Neuronal stem cell (in vitro differentiated cells): ENCODE data around the gene DBT.

ENCODE experiments used
- DNase-seq: peaks from one replicate; pipeline ENCODE4 v3.0.0-alpha.2; 2013; ENCODE audit warnings: low spot score
- H2AFZ ChIP-seq: one replicate; pipeline ENCODE4 v1.6.1; 2013; ENCODE audit warnings: mild to moderate bottlenecking, low read length, inconsistent platforms
- H2AK5ac ChIP-seq: 2 replicates; pipeline ENCODE4 v1.6.1; 2013; ENCODE audit warnings: low read depth, mild to moderate bottlenecking, inconsistent platforms, low read length, moderate library complexity, mixed read lengths
- H2BK120ac ChIP-seq: 2 replicates; pipeline ENCODE4 v1.6.1; 2013; ENCODE audit warnings: low read depth, mild to moderate bottlenecking, inconsistent platforms, low read length, moderate library complexity, mixed read lengths
- H2BK12ac ChIP-seq: one replicate; pipeline ENCODE4 v1.6.1; 2013; ENCODE audit warnings: low read length, inconsistent platforms
- H2BK15ac ChIP-seq: 2 replicates; pipeline ENCODE4 v1.6.1; 2013; ENCODE audit warnings: mild to moderate bottlenecking, low read length, inconsistent platforms, mixed read lengths
- H2BK5ac ChIP-seq: one replicate; pipeline ENCODE4 v1.6.1; 2013; ENCODE audit warnings: inconsistent platforms, mild to moderate bottlenecking, low read length, moderate library complexity
- H3K14ac ChIP-seq: one replicate; pipeline ENCODE4 v1.6.1; 2013; ENCODE audit warnings: low read length, inconsistent platforms
- H3K18ac ChIP-seq: 2 replicates; pipeline ENCODE4 v1.6.1; 2013; ENCODE audit warnings: low read length, inconsistent platforms
- H3K23ac ChIP-seq: 2 replicates; pipeline ENCODE4 v1.6.1; 2013; ENCODE audit warnings: low read depth, mild to moderate bottlenecking, mixed read lengths, low read length, inconsistent platforms; ENCODE audit not compliant: poor library complexity
- H3K27ac ChIP-seq: replicated peaks from 3 replicates; pipeline ENCODE4 v1.5.1; 2013; ENCODE audit warnings: low read length, inconsistent platforms
- H3K27me3 ChIP-seq, 3 experiments: 2 replicates each; pipeline ENCODE4 v1.6.1; 2013; ENCODE audit warnings: low read length in 3 of 3, mild to moderate bottlenecking in 2 of 3, inconsistent platforms in 1 of 3, low read depth in 1 of 3, mixed read lengths in 1 of 3, moderate library complexity in 1 of 3; ENCODE audit not compliant: control insufficient read depth in 3 of 3, insufficient read depth in 3 of 3
- H3K36me3 ChIP-seq, 2 donors: replicated peaks in 1 of 2; 2 replicates each; pipeline ENCODE4 v1.6.1; 2013; ENCODE audit warnings: low read length in 2 of 2; ENCODE audit not compliant: control insufficient read depth in 2 of 2, insufficient read depth in 2 of 2
- H3K4ac ChIP-seq: 2 replicates; pipeline ENCODE4 v1.6.1; 2013; ENCODE audit warnings: inconsistent platforms, mild to moderate bottlenecking, low read length, moderate library complexity
- H3K4me1 ChIP-seq, 2 donors: 1 replicate in 1 of 2; 2 replicates in 1 of 2; pipeline ENCODE4 v1.6.1; 2013; ENCODE audit warnings: low read length in 2 of 2, low read depth in 1 of 2; ENCODE audit not compliant: control insufficient read depth in 2 of 2, insufficient read depth in 1 of 2
- H3K4me2 ChIP-seq: one replicate; pipeline ENCODE4 v1.6.1; 2013; ENCODE audit warnings: mild to moderate bottlenecking, low read length, inconsistent platforms; ENCODE audit not compliant: insufficient read depth, poor library complexity, severe bottlenecking
- H3K4me3 ChIP-seq, 2 donors: 2 replicates each; pipeline ENCODE4 v1.5.1; 2013; ENCODE audit warnings: low read length in 2 of 2, mild to moderate bottlenecking in 2 of 2, inconsistent platforms in 1 of 2, moderate library complexity in 1 of 2
- H3K79me1 ChIP-seq: one replicate; pipeline ENCODE4 v1.6.1; 2013; ENCODE audit warnings: low read depth, mild to moderate bottlenecking, inconsistent platforms, low read length, moderate library complexity
- H3K9ac ChIP-seq: one replicate; pipeline ENCODE4 v1.6.1; 2013; ENCODE audit warnings: mild to moderate bottlenecking, low read depth, low read length, inconsistent platforms; ENCODE audit not compliant: poor library complexity
- H3K9me3 ChIP-seq, 2 donors: replicated peaks in 1 of 2; 2 replicates each; pipeline versions ENCODE3 to v1.6.1; 2013; ENCODE audit warnings: low read length in 2 of 2, mild to moderate bottlenecking in 2 of 2, inconsistent platforms in 1 of 2, low read depth in 1 of 2, mixed read lengths in 1 of 2, moderate library complexity in 1 of 2; ENCODE audit not compliant: control insufficient read depth in 2 of 2, insufficient read depth in 1 of 2
- H4K8ac ChIP-seq: one replicate; pipeline ENCODE4 v1.6.1; 2013; ENCODE audit warnings: low read depth, mild to moderate bottlenecking, inconsistent platforms, low read length, moderate library complexity
- H4K91ac ChIP-seq: one replicate; pipeline ENCODE4 v1.6.1; 2013; ENCODE audit warnings: low read length, low read depth, mild to moderate bottlenecking, inconsistent platforms; ENCODE audit not compliant: poor library complexity
- WGBS, 2 donors: extraction: QIAGEN DNeasy Blood & Tissue Kit; methylation state at CpG; one replicate each; pipeline ENCODE4 v1.1.7; 2013; ENCODE audit warnings: missing lambda C conversion rate in 2 of 2, mixed read lengths in 1 of 2; ENCODE audit not compliant: insufficient read length in 2 of 2, insufficient replicate concordance in 1 of 2; ENCODE audit errors: extremely low coverage in 2 of 2; 5-methylcytosine and 5-hydroxymethylcytosine counted together

DBT gene

GRCh38 chr1:100162881-100163280, 86.8 kb downstream of the DBT start:
- Histone ChIP-seq H3K27ac (no peak overlapping the region), H2BK5ac (no peak overlapping the region)

GRCh38 chr1:100152271-100152670, 97.4 kb downstream of the DBT start:
- H3K4me1 ChIP-seq: no peaks in the 10 kb centered on the region
- H2AK5ac ChIP-seq: no peak overlapping the region
- no peaks in the 10 kb centered on the region for H3K27me3 ChIP-seq
- no peak overlapping the region for H4K91ac ChIP-seq
- H3K14ac ChIP-seq: no peak overlapping the region
- H2BK5ac ChIP-seq: no peak overlapping the region
- no peaks in the 10 kb centered on the region for H3K79me1 ChIP-seq
- no peak overlapping the region for H3K4ac ChIP-seq
- no peak overlapping the region for H3K9ac ChIP-seq
- H4K8ac ChIP-seq: no peak overlapping the region
- H3K4me3 ChIP-seq: no peak overlapping the region
- peaks cover 0 to 35% of the 10 kb centered on the region in 2 donors for H3K36me3 ChIP-seq
- H3K4me2 ChIP-seq: no peak overlapping the region
- H3K18ac ChIP-seq: no peak overlapping the region
- no peak overlapping the region for H2AFZ ChIP-seq
- no peak overlapping the region for H2BK15ac ChIP-seq
- no peak overlapping the region for H3K27ac ChIP-seq
- H2BK12ac ChIP-seq: no peak overlapping the region
- H3K9me3 ChIP-seq: no peaks in the 10 kb centered on the region
- no peak for DNase-seq
- no peak overlapping the region for H3K23ac ChIP-seq
- WGBS, 2 donors: no CpG with 5 or more reads among the region's 4 CpGs
- H2BK120ac ChIP-seq: no peak overlapping the region

More at GRCh38 chr1:100162881-100163280, 86.8 kb downstream of the DBT start:
- no peak overlapping the region for H2BK12ac ChIP-seq
- H2BK120ac ChIP-seq: no peak overlapping the region
- no peak overlapping the region for H3K23ac ChIP-seq
- no peak overlapping the region for H4K8ac ChIP-seq
- H2AK5ac ChIP-seq: no peak overlapping the region
- H3K36me3 ChIP-seq: no peaks in the 10 kb centered on the region
- no peak overlapping the region for H3K4me3 ChIP-seq
- no peak overlapping the region for H3K14ac ChIP-seq
- H3K4me2 ChIP-seq: no peak overlapping the region
- no peaks in the 10 kb centered on the region for H3K9me3 ChIP-seq
- no peak overlapping the region for H3K9ac ChIP-seq
- H3K4ac ChIP-seq: no peak overlapping the region
- no peaks in the 10 kb centered on the region for H3K27me3 ChIP-seq
- no peak overlapping the region for H3K18ac ChIP-seq
- DNase-seq: no peak
- H2AFZ ChIP-seq: no peak overlapping the region
- H3K79me1 ChIP-seq: no peaks in the 10 kb centered on the region
- no peak overlapping the region for H2BK15ac ChIP-seq
- H4K91ac ChIP-seq: no peak overlapping the region
- H3K4me1 ChIP-seq: peaks cover 1 to 6% of the 10 kb centered on the region in 2 donors

GRCh38 chr1:100151679-100152078, 98.0 kb downstream of the DBT start:
- Histone ChIP-seq H4K8ac (no peak overlapping the region), H3K18ac (no peak overlapping the region)
- WGBS, 2 donors: no CpG with 5 or more reads among the region's 2 CpGs

GRCh38 chr1:100147875-100148274, 101.8 kb downstream of the DBT start:
- Histone ChIP-seq H2BK5ac (no peak overlapping the region), H3K18ac (no peak overlapping the region), H3K4ac (no peak overlapping the region), H3K4me1 (no peaks in the 10 kb centered on the region), H2AFZ (no peak overlapping the region), H2BK120ac (no peak overlapping the region), H3K14ac (no peak overlapping the region), H3K27me3 (no peaks in the 10 kb centered on the region), H3K27ac (no peak overlapping the region), H4K8ac (no peak overlapping the region), H3K79me1 (no peaks in the 10 kb centered on the region), H3K36me3 (peaks cover 11 to 79% of the 10 kb centered on the region in 2 donors), H3K23ac (no peak overlapping the region), H3K4me3 (no peak overlapping the region), H4K91ac (no peak overlapping the region), H2BK12ac (no peak overlapping the region), H2BK15ac (no peak overlapping the region), H2AK5ac (no peak overlapping the region), H3K9ac (no peak overlapping the region), H3K4me2 (no peak overlapping the region), H3K9me3 (no peaks in the 10 kb centered on the region)
- DNase-seq: no peak
- no CpG with 5 or more reads among the region's 4 CpGs for WGBS, 2 donors

More at GRCh38 chr1:100151679-100152078, 98.0 kb downstream of the DBT start:
- no peak for DNase-seq
- H3K27ac ChIP-seq: no peak overlapping the region
- no peaks in the 10 kb centered on the region for H3K27me3 ChIP-seq
- H3K4me1 ChIP-seq: no peaks in the 10 kb centered on the region
- H2BK15ac ChIP-seq: no peak overlapping the region
- no peak overlapping the region for H3K4ac ChIP-seq
- peaks cover 0 to 41% of the 10 kb centered on the region in 2 donors for H3K36me3 ChIP-seq
- no peak overlapping the region for H2AK5ac ChIP-seq
- no peak overlapping the region for H2BK120ac ChIP-seq
- no peaks in the 10 kb centered on the region for H3K9me3 ChIP-seq
- H2AFZ ChIP-seq: no peak overlapping the region
- H3K9ac ChIP-seq: no peak overlapping the region
- no peaks in the 10 kb centered on the region for H3K79me1 ChIP-seq
- no peak overlapping the region for H3K14ac ChIP-seq
- no peak overlapping the region for H3K4me2 ChIP-seq
- H4K91ac ChIP-seq: no peak overlapping the region
- no peak overlapping the region for H2BK12ac ChIP-seq
- H2BK5ac ChIP-seq: no peak overlapping the region
- H3K4me3 ChIP-seq: no peak overlapping the region
- no peak overlapping the region for H3K23ac ChIP-seq
